Ramos (cell line): Measurements from ENCODE around the gene TIGD7.

ENCODE experiments used
- in situ Hi-C: fragments of 300-500 bp; cut with MboI; formaldehyde crosslinking; loops from one replicate; pipeline ENCODE4 v1.14.3; 2022; ENCODE audit warnings: low sequenced_read_pairs; ENCODE audit not compliant: unreplicated experiment

Gene TIGD7, protein sequence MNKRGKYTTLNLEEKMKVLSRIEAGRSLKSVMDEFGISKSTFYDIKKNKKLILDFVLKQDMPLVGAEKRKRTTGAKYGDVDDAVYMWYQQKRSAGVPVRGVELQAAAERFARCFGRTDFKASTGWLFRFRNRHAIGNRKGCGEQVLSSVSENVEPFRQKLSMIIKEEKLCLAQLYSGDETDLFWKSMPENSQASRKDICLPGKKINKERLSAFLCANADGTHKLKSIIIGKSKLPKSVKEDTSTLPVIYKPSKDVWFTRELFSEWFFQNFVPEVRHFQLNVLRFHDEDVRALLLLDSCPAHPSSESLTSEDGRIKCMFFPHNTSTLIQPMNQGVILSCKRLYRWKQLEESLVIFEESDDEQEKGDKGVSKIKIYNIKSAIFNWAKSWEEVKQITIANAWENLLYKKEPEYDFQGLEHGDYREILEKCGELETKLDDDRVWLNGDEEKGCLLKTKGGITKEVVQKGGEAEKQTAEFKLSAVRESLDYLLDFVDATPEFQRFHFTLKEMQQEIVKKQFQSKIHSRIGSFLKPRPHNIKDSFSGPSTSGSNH

DNA sequence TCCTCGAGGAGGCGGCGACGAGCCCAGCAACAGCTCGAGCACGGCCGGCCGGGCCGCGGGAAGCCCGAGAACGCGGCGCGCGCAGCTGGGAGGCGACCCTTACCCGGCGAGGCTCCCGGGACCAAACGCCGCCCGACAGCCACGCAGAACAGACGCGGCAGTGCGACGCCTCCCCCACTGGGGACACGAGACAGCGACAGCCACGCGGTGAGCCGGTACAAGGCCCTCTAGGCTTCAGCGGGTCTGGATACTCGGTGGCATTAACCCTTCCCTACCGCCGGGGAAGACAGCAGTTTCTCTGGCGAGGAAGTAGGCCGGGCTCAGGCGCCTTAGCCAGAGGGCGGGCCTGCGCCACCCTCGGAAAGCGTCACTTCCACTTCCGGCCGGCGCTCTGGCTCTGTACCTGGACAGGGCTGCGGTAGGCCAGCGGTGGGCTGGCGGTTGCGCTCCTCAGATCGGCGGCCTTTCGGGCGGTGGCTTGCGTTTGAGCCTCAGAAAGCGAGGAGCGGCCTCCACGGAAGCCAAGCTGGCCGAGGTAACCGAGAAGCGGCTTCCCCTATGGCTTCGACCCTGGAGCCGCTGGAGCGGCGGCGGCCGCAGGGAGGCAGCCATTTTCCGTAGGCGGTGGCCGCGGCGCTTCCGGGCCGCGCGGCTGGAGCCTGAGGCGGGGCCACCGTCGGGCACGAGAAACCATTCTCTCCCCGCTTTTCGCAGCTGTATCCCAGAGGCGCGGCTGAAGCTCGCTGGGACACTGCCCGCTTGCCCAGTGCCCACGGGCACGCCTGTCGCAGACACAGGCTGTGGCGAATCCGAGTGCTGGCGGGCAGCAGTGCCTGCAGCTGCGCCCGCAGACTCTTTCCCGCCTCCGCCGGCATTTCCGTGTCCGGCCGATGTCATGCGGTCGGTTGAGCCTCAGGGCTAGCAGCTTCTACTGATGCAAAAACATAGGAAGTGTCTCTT, at the start of gene TIGD7, which contains the start of gene ZNF75A:
TSS of gene TIGD7 (minus strand) at position 322 of the 960 bp plus-strand sequence. CDS start 4,816 bp downstream, outside the sequence.
TSS of gene ZNF75A (plus strand) at position 389 of the 960 bp plus-strand sequence. CDS start 2,932 bp downstream, outside the sequence.
- in situ Hi-C loops: no loop called here

DNA sequence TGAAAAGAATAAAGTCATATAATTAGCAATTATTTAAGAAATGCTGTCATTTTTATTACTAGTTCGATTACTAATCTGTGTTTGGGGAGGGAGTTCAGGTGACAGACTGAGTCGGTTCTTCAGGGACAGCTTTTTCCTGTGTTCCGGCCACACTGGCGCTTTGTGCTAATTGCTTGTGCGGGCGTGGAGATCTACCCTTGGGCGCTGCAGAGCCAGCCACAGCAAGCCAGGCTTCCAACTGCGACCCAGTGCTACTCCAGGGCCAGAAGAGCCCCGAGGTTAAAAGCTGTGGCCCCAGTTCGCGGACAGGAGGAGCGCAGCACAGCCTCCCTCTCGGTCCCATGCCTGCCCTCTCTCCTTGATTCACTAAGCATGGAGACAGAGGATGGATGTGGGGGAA, 43.9 kb upstream of the TIGD7 start:
- in situ Hi-C loops: no loop called here

DNA sequence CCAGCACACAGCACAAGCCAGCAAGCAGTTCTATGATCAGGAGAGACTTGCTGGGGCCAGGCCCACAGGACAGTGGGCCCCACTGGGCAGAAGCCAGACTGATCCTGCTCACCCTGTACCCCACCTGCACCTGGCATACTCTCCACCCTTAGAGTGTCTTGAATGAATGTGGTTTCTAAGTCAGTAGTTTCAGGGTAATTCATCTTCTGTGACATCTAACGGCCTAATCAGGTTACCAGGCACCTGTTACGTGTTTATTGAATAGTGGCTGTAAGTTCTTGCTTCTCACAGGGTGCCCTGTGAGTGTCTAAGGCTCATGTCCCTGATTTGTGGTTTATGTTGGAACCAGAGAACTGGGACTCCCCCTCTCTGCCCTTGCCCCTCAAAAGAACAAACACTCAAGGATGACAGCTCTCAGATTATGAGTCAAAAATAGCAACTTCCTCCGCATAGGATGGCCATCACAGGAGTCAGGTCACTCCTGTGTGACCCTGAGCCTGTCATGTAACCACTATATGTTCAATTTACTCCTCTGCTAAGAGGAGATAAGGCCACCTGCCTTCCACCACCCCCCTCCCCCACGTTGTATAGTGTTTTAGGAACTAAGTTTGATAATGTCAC, 43.4 kb upstream of the TIGD7 start:
- in situ Hi-C loops: no loop called here

DNA sequence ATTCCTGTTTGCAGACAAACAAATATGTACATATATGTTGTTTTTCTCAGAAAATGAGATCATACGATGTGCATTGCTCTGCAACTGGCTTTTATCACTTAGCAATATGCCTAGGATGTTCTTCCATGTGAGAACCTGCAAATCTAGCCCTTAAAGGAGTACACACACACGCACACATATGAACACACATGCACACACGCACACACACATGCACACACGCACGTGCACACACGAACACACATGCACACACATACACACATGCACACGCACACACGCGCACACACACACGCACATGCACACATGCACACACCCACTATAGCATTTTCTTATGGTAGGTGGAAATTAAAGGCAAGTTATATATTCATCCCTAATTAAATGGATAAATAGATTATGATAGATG, 42.4 kb upstream of the TIGD7 start:
- in situ Hi-C loops: no loop called here

DNA sequence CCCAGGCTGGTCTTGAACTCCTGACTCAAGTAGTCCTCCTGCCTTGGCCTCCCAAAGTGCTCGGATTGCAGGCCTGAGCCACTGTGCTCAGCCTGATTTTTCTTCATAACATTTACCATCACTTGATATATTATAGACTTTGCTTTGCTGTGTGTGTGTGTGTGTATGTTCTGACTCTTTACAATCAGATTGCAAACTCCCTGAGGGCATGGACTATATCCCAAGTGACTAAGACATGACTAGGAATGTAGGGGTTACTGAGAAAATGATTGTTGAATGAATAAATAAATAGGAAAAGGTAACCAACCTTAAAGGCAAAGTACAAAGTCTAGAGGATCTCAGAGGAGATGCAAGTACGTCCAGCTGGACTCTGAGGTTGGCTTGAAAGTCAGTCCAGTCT, 40.8 kb upstream of the TIGD7 start:
- in situ Hi-C loops: no loop called here

DNA sequence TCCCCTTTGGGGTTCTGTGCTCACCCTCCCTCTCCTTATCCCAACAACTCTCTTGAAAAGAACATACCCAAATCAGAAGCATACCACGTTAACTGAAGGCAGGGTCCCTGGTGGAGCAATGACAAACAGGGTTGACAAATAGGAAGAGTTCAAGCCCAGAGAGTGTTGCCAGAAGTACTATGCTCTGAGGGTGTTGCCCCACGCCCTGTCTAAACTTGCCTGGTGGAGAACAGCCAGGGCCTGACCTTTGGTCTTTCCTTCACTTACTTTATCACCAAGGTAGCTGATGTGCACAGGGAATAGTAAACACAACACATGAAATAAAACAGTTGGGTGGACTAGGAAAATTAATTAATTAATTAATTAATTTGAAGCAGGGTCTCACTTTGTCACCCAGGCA, 23.4 kb upstream of the TIGD7 start:
- in situ Hi-C loops: no loop called here

DNA sequence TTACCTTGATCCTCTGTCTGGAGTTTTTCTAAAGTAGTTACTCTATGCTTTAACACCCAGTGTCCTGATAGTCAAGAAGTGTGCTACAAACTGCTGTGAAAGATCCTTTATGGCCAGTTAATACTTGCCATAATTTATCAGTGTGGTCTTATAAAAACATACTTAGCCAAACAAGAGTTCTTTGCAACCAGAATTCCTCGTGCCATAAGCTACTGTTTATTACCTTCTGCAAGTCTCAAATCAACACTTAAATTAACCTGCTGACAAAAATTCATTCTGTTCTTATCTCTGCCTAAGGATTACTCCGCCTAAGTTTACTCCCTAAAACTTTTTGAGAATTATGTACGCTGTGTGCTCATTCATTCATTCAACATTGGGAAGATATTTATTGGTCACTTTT, 22.9 kb upstream of the TIGD7 start:
- in situ Hi-C loops: no loop called here

DNA sequence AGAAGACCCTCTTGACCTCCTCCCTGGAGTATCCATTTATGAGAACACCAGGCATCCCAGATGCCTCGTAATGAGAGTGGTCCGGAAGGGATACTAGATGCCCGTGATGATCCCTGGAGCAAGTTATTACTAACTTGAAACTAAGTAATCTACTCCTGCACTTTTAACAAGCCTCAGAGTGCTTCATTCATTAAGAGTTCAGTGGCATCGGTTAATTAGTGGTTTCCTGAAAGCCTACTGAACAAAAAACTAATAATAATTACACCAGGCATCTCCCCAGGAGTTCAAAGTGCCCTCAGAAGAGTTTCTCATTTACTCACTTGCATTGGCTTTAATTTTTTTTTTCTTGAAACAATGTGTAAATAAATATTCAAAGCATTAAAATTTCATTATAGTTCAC, 22.3 kb upstream of the TIGD7 start:
- in situ Hi-C loops: no loop called here

DNA sequence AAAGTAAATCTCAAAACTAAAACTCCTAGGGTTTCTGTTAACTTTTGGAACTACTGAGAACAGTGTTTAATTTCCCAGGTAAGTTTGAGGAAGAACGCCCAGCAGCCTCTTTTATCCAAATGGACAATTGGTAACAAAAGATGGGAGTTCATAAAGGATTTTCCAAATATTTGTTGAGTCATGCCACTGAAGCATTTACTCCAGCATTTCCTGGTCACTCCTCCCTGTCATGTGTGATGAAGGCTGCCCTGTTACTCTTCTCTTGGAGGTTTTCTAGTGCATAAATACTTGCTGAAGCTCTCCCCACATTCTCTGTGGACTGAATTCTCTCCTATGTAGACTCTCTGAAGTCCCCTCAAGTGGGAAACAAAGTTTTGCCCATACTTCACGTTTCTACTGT, 16.6 kb upstream of the TIGD7 start:
- in situ Hi-C loops: no loop called here

DNA sequence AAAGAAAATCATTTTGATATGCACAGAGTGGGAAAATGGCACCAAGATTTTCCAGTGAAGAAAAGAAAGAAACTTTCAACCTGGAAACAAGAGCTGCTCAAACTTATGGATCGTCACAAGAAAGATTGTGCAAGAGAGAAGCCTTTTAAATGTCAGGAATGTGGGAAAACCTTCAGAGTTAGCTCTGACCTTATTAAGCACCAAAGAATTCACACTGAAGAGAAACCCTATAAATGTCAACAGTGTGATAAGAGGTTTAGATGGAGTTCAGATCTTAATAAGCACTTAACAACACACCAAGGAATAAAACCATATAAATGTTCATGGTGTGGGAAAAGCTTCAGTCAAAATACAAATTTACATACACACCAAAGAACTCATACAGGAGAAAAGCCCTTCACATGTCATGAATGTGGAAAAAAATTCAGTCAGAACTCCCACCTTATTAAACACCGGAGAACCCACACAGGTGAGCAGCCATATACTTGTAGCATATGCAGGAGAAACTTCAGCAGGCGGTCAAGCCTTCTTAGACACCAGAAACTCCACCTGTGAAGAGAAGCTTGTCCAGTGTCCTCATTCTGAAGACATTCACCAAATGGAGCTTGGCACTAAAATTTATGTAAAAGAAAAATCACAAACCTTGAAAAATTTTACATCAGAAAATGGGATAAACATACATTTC, 12.2 kb upstream of the TIGD7 start:
- in situ Hi-C loops: no loop called here

DNA sequence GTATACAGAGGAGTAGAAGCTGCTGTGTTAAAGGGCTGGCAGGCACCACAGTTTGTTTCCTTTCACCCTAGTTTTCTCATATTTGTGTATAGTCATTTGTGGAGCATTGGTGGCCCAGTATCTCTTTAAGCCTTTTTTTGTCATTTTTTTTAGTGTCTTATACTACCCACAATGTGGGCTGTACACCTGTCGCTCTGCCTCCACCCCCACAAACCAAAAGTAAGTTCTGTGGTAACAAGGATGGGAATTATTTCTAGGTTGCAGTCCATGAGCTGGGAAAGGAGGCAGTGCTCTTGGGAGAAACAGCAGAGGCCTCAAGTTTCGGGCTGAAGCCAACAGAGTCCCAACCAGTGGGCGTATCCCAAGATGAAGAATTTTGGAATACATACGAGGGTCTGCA, 6.3 kb upstream of the TIGD7 start:
- in situ Hi-C loops: no loop called here

DNA sequence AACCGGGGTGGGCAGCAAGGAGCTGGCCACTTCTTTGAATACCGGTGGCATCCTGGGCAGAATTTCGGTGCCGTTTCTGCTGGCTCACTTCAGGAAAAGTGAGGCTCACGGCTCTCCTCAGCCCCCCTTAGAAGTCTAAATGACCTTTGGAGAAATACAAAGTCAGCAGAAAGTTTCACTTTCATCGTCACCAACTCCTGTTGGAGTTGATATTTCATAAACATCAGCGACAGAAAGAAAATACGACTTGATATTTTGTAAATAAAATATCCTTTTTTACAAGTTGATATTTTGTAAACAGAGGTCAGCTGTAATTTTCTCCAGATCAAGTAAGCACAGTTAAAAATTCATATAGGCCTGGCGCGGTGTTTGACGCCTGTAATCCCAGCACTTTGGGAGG, 848 bp upstream of the TIGD7 start:
- in situ Hi-C loops: no loop called here

DNA sequence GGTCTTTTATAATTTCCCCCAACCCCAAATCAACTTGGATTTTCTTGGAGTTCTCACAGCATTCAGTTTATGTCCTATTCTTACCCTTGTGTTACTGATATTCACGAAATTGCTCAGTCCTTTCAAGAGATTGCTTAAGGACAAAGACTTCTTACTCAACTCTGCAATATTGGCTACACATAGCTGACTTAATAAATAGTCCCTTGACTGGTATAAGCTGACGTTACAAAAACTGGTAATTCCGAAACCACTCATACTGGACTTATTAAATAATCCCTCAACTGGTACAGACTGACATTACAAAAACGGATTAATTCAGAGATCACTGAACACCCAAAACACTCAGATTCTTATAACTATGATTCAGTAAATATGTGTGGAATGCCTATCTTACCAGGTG, 860 bp downstream of the TIGD7 start:
- in situ Hi-C loops: no loop called here

DNA sequence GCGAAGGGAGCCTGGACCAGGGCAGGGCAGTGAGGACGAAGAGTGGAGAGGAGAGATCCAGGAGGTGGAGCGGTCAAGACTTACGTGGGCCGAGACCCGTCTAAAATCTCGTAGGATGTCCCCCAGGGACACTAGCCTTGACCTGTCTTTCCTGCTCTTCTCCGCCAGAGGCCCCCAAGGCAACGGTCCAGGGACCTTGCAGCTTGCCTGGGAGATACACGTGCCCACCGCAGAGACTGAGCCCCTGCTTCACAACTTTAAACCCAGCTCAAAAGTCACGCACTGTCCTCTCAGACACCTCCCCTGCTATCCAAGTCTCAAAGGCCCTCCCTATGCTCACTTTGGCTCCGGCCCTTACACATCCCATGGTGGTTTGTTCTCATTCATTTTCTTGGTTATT, 9.4 kb downstream of the TIGD7 start:
- in situ Hi-C loops: no loop called here

DNA sequence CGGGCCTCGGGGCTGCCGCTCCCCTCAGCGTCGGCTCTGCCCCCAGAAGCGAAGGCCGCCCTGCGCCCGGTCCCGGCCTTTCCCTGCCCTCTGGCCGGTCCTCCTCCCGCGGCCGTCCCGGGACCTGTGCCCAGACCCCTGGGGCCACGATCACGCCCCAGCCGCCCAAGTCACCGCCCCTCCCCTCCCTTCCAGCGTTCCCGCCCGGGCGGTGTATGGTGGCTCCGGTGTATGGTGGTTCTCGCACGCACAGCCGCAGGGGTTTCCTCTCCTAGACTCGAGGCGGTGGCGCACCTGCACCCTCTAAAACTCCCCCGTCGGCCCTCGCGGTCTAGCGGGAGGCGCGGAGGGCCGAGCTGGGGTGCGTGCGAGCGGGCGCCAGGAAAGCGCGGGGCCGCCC, 10.0 kb downstream of the TIGD7 start:
- in situ Hi-C loops: no loop called here

DNA sequence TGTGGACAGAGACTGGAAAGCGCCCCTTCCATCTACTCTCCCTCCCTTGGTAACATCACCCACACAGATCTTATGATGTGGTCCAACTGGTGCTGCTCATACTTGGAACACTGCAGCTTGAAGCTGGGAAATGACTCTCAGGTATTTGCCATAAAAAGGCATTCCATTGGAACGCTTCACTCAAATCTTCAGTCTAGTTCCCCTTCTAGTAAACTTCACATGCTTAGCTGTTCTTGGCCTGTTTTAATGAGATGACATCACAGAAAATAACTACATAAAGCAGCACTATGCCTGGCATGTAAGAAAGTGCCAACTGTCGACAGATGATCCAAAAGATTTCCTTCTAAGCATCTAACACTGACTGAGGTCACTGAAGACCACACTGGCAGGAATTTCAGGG, 12.6 kb downstream of the TIGD7 start:
- in situ Hi-C loops: no loop called here

DNA sequence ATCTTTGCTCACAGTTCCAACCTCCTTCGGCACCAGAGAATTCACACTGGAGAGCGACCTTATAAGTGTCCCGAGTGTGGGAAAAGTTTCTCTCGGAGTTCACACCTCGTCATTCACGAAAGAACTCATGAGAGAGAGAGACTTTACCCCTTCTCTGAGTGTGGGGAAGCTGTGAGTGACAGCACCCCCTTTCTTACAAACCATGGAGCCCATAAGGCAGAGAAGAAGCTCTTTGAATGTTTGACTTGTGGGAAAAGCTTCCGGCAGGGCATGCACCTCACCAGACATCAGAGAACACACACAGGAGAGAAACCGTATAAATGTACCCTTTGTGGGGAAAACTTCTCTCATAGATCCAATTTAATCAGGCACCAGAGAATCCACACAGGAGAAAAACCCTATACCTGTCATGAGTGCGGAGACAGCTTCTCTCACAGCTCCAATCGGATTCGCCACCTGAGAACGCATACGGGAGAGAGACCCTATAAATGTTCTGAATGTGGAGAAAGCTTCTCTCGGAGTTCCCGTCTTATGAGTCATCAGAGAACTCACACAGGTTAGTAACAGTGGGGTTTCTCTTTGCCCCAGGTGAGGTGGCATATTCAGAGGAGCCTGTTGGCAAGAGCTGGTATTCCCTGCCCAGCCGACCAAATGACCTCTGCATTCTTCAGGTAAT, 15.1 kb downstream of the TIGD7 start:
- in situ Hi-C loops: no loop called here

DNA sequence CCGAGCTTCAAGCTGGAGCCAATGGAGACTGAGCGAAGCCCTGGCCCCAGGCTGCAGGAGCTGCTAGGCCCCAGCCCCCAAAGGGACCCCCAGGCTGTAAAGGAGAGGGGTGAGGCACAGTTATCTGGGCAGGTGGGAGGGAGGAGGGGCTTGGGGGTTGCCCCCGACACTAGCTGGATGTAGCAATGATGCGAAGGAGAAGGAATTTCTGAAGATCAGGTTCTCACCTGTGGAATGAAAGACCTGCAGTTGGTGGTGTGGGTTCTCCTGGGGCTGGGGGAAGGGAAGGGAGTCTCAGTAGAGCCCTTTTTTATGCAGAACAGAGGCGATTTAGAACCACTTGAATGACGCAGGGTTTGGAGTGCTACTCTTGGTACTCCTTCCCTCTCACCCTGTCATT, 20.1 kb downstream of the TIGD7 start:
- in situ Hi-C loops: no loop called here
